ENCODE measurements around the gene SUN2. TPM values are rescaled to one million over a fixed set of nuclear protein-coding genes. Genes with fewer than 3 reads are reported as not detected.

The SUN2 gene
- total and polyA plus RNA-seq, 2 donors (not counting 1 experiment from before 2014, with no cell fraction given), result 27.4 to 76.6 TPM

- Histone ChIP-seq H3K4me3 (replicated peaks in 1 of 4; ENCODE audit: control extremely low read depth in 1 of 4, insufficient read depth in 1 of 4, low read depth in 3 of 4, low read length in 4 of 4) (no peak overlapping the region), H3K27me3 (ENCODE audit: control insufficient read depth, insufficient read depth, low read length) (peaks cover 12% of the 10 kb centered on the region), H3K4me1 (ENCODE audit: control insufficient read depth, extremely low read depth, insufficient read depth, low read length) (peaks cover 5% of the 10 kb centered on the region), H3K36me3 (ENCODE audit: control insufficient read depth, insufficient read depth, low read length) (no peaks in the 10 kb centered on the region), H3K9me3 (ENCODE audit: control insufficient read depth, insufficient read depth, low read depth, low read length) (no peaks in the 10 kb centered on the region), H3K9ac (ENCODE audit: insufficient read depth, low read length) (no peak overlapping the region), H2AFZ (ENCODE audit: low read length) (no peak overlapping the region), H3K27ac (ENCODE audit: insufficient read depth, low read length) (no peak overlapping the region), H3K79me2 (ENCODE audit: control insufficient read depth, insufficient read depth, low read length) (peaks cover 4% of the 10 kb centered on the region), H4K20me1 (ENCODE audit: control insufficient read depth, extremely low read depth, insufficient read depth, low read length) (no peaks in the 10 kb centered on the region), H3K4me2 (ENCODE audit: extremely low read depth, insufficient read depth, low read length) (no peak overlapping the region)
- TF ChIP-seq EZH2 (IDR thresholded peaks at IDR 0.05; ENCODE audit: low read length, missing control alignments) (no peak), CTCF (conservative IDR thresholded peaks at IDR 0.05 in 1 of 2, IDR thresholded peaks at IDR 0.05 in 1 of 2; ENCODE audit: low read depth in 1 of 2, low read length in 2 of 2) (no peak)
- no peak for DNase-seq (ENCODE audit: low read depth in 2 of 2)
Measured at GRCh38 chr22:38795569-38795968, 39.8 kb upstream of the SUN2 start.

GRCh38 chr22:38793721-38794466 is 38.1 kb upstream of the SUN2 start, which contains the start of gene DNAL4:
Gene DNAL4, minus strand, starts transcription at chr22:38794143. Its CDS starts 11,412 bp downstream, at chr22:38782731.
- H3K79me2 ChIP-seq (ENCODE audit: control insufficient read depth, insufficient read depth, low read length), result peaks cover 4% of the 10 kb centered on the region
- peak within 1 kb of the TSS; percentile 65 for H2AFZ ChIP-seq (ENCODE audit: low read length)
- peak within 1 kb of the TSS; percentile 78 to 94 (median 84) for H3K4me3 ChIP-seq (replicated peaks in 1 of 4; ENCODE audit: control extremely low read depth in 1 of 4, insufficient read depth in 1 of 4, low read depth in 3 of 4, low read length in 4 of 4)
- TF ChIP-seq EZH2 (IDR thresholded peaks at IDR 0.05; ENCODE audit: low read length, missing control alignments) (no peak), CTCF (conservative IDR thresholded peaks at IDR 0.05 in 1 of 2, IDR thresholded peaks at IDR 0.05 in 1 of 2; ENCODE audit: low read depth in 1 of 2, low read length in 2 of 2) (no peak)
- peaks cover 5% of the 10 kb centered on the region for H3K27me3 ChIP-seq (ENCODE audit: control insufficient read depth, insufficient read depth, low read length)
- H3K36me3 ChIP-seq (ENCODE audit: control insufficient read depth, insufficient read depth, low read length), result peaks cover 2% of the 10 kb centered on the region
- H3K27ac ChIP-seq (ENCODE audit: insufficient read depth, low read length), result peak within 1 kb of the TSS; percentile 87
- H4K20me1 ChIP-seq (ENCODE audit: control insufficient read depth, extremely low read depth, insufficient read depth, low read length), result no peaks in the 10 kb centered on the region
- H3K9ac ChIP-seq (ENCODE audit: insufficient read depth, low read length), result peak within 1 kb of the TSS; percentile 86
- H3K4me2 ChIP-seq (ENCODE audit: extremely low read depth, insufficient read depth, low read length), result peak within 1 kb of the TSS; percentile 96
- peaks cover 9% of the 10 kb centered on the region for H3K4me1 ChIP-seq (ENCODE audit: control insufficient read depth, extremely low read depth, insufficient read depth, low read length)
- H3K9me3 ChIP-seq (ENCODE audit: control insufficient read depth, insufficient read depth, low read depth, low read length), result no peaks in the 10 kb centered on the region
- DNase-seq (ENCODE audit: low read depth in 2 of 2), result peak; percentile 98 to 99

- peaks cover 2% of the 10 kb centered on the region for H3K27me3 ChIP-seq (ENCODE audit: control insufficient read depth, insufficient read depth, low read length)
- H3K36me3 ChIP-seq (ENCODE audit: control insufficient read depth, insufficient read depth, low read length), result peaks cover 2% of the 10 kb centered on the region
- H3K4me2 ChIP-seq (ENCODE audit: extremely low read depth, insufficient read depth, low read length), result peak overlapping the region; percentile 96
- peaks cover 11% of the 10 kb centered on the region for H3K4me1 ChIP-seq (ENCODE audit: control insufficient read depth, extremely low read depth, insufficient read depth, low read length)
- peak overlapping the region; percentile 87 for H3K27ac ChIP-seq (ENCODE audit: insufficient read depth, low read length)
- H3K79me2 ChIP-seq (ENCODE audit: control insufficient read depth, insufficient read depth, low read length), result peaks cover 4% of the 10 kb centered on the region
- TF ChIP-seq CTCF (conservative IDR thresholded peaks at IDR 0.05 in 1 of 2, IDR thresholded peaks at IDR 0.05 in 1 of 2; ENCODE audit: low read depth in 1 of 2, low read length in 2 of 2) (no peak), EZH2 (IDR thresholded peaks at IDR 0.05; ENCODE audit: low read length, missing control alignments) (no peak)
- no peaks in the 10 kb centered on the region for H4K20me1 ChIP-seq (ENCODE audit: control insufficient read depth, extremely low read depth, insufficient read depth, low read length)
- H2AFZ ChIP-seq (ENCODE audit: low read length), result peak overlapping the region; percentile 36
- DNase-seq (ENCODE audit: low read depth in 2 of 2), result no peak
- peak overlapping the region; percentile 86 for H3K9ac ChIP-seq (ENCODE audit: insufficient read depth, low read length)
- peak overlapping the region; percentile 78 to 94 (median 84) for H3K4me3 ChIP-seq (replicated peaks in 1 of 4; ENCODE audit: control extremely low read depth in 1 of 4, insufficient read depth in 1 of 4, low read depth in 3 of 4, low read length in 4 of 4)
- no peaks in the 10 kb centered on the region for H3K9me3 ChIP-seq (ENCODE audit: control insufficient read depth, insufficient read depth, low read depth, low read length)
Measured at GRCh38 chr22:38793317-38793716, 37.5 kb upstream of the SUN2 start.

Measured in fibroblast of lung (primary cell).